HL-60 (cell line): ENCODE measurements around the gene NELFA.

Experiments used
- DNase-seq, 2 experiments: peaks; one replicate each; pipeline ENCODE4 v3.0.0-alpha.2; 2010 to 2020; ENCODE audit warnings: low read depth in 1 of 2, low spot score in 1 of 2
- H3K27ac ChIP-seq: fragments of 250-450 bp; sonication (Bioruptor Pico); replicated peaks from 2 replicates; pipeline ENCODE4 v1.5.1; 2020; ENCODE audit warnings: mild to moderate bottlenecking, moderate library complexity
- H3K27me3 ChIP-seq: fragments of 250-450 bp; sonication (Bioruptor Pico); 2 replicates; pipeline ENCODE4 v1.5.1; 2021; ENCODE audit warnings: mild to moderate bottlenecking, moderate library complexity; ENCODE audit not compliant: insufficient read depth, poor library complexity, severe bottlenecking
- H3K4me3 ChIP-seq: replicated peaks from 2 replicates; pipeline ENCODE4 v1.5.1; 2011; ENCODE audit warnings: mild to moderate bottlenecking, control low read depth, low read length; ENCODE audit not compliant: insufficient read depth
- CTCF ChIP-seq: IDR thresholded peaks from one replicate; pipeline ENCODE4 v1.5.1; 2011; ENCODE audit warnings: low read length, control low read depth, inconsistent platforms; ENCODE audit not compliant: insufficient read depth
- GABPA ChIP-seq: IDR thresholded peaks from 2 replicates; pipeline ENCODE4 v1.6.1; 2012; ENCODE audit warnings: low read depth
- POLR2AphosphoS5 ChIP-seq: IDR thresholded peaks from 2 replicates; pipeline ENCODE4 v1.6.1; 2012; ENCODE audit warnings: low read depth
- REST ChIP-seq: IDR thresholded peaks from 2 replicates; pipeline ENCODE4 v1.6.1; 2012; ENCODE audit warnings: low read depth; ENCODE audit not compliant: insufficient replicate concordance
- SPI1 ChIP-seq: IDR thresholded peaks from 2 replicates; pipeline ENCODE4 v1.6.1; 2012; ENCODE audit warnings: low read depth, mild to moderate bottlenecking, borderline replicate concordance
- long read RNA-seq: library from polyadenylated mRNA; unstranded; transcript quantifications from one replicate; pipeline ENCODE4 v2.0.0, GENCODE V29; 2020

The NELFA gene
- long read RNA-seq, transcript NELFA-201 (10 exons, 2,228 nt) = minor isoform, 6 of 593 reads
- long read RNA-seq, transcript NELFA-202 (11 exons, 3,343 nt) = major isoform, 539 of 593 reads
- long read RNA-seq, partial matches to known transcripts = 4 of 593 reads
- long read RNA-seq, other reads (novel, unspliced or antisense) = 40 of 593 reads

- DNase-seq = peak; percentile 87 to 96
- TF ChIP-seq CTCF (no peak), REST (peak; percentile 80), POLR2AphosphoS5 (peak; percentile 76), GABPA (no peak), SPI1 (no peak)
- no peaks in the 10 kb centered on the region for H3K27me3 ChIP-seq
- peak within 1 kb of the TSS; percentile 97 for H3K27ac ChIP-seq
- peak within 1 kb of the TSS; percentile 98 for H3K4me3 ChIP-seq
These were observed at the start of gene NELFA for GRCh38 chr4:2008921-2009650. Gene NELFA (minus strand): TSS chr4:2008974. CDS start chr4:2008959, 15 bp downstream.

DNA sequence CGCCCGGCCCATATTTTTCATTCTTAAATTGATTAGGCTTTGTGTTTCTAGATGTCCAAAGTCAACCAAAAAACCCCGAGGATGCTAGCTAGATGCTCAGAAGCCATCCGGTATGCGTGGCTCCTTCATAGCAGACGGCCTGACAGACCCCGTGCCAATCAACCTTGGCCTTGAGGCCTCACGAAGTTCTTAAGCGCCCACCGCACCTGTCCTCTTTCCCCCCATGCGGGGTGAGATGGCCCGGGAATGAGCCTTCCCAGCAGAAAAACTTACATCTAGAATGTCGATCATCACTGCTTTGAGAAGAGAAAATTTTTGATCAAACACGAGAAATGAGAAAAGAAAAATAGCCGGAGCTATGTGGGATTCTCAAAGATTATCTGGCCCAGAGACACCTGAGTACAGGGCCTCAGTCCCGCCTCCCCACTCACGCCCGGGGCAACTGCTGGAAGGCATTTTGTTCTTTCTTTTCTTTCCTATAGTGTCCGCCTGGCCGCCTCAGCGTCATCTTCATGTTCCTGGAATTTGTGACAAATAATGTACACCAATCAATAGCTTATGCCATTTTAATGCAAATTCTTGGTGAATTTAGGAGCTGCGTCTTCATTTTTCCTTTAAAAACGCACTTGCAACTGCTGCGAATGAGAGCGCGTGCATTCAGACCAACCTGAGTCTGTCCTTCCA, 48.8 kb upstream of the NELFA start:
- no peak for DNase-seq
- no peak overlapping the region for H3K4me3 ChIP-seq
- no peak for TF ChIP-seq SPI1
- no peak for TF ChIP-seq POLR2AphosphoS5
- no peak for TF ChIP-seq REST
- TF ChIP-seq CTCF = no peak
- no peak for TF ChIP-seq GABPA
- peaks cover 21% of the 10 kb centered on the region for H3K27me3 ChIP-seq
- no peak overlapping the region for H3K27ac ChIP-seq

GRCh38 chr4:2054217-2054616, 45.4 kb upstream of the NELFA start:
- Histone ChIP-seq H3K27ac (no peak overlapping the region), H3K4me3 (no peak overlapping the region), H3K27me3 (peaks cover 19% of the 10 kb centered on the region)
- TF ChIP-seq REST (no peak), SPI1 (no peak), GABPA (no peak), CTCF (no peak), POLR2AphosphoS5 (no peak)
- DNase-seq = no peak
